SU-DHL-6 (cell line): ENCODE measurements around the gene PRTN3.

ENCODE experiments used
- H2AFZ ChIP-seq: fragments of 200-600 bp; sonication (generic); 2 replicates; pipeline ENCODE4 v1.6.1; 2014; ENCODE audit warnings: low read depth, mild to moderate bottlenecking, moderate library complexity, mixed read lengths, antibody characterized with exemption, low read length; ENCODE audit not compliant: severe bottlenecking
- H3F3A ChIP-seq: fragments of 200-600 bp; shearing (Covaris generic); 2 replicates; pipeline ENCODE4 v1.6.0; 2016; ENCODE audit warnings: antibody characterized with exemption, mild to moderate bottlenecking; ENCODE audit not compliant: insufficient read depth
- H3K27ac ChIP-seq: fragments of 200-600 bp; sonication (generic); 2 replicates; pipeline ENCODE4 v1.5.1; 2016; ENCODE audit warnings: low read depth, mild to moderate bottlenecking, low read length, moderate library complexity, mixed read lengths
- H3K27me3 ChIP-seq: fragments of 200-600 bp; sonication (generic), shearing (Covaris generic); 2 replicates; pipeline ENCODE4 v1.6.0; 2014; ENCODE audit warnings: mild to moderate bottlenecking, low read length
- H3K36me3 ChIP-seq: fragments of 200-600 bp; sonication (generic); 2 replicates; pipeline ENCODE4 v1.6.1; 2014; ENCODE audit warnings: mild to moderate bottlenecking, low read length, mixed read lengths
- H3K4me2 ChIP-seq: fragments of 300-600, 200-600 bp; shearing (Covaris generic), sonication (generic); 2 replicates; pipeline ENCODE4 v1.6.0; 2014; ENCODE audit warnings: low read length, low read depth, mild to moderate bottlenecking; ENCODE audit not compliant: poor library complexity, severe bottlenecking
- H3K4me3 ChIP-seq: fragments of 200-600 bp; sonication (generic); 2 replicates; pipeline ENCODE4 v1.5.1; 2014; ENCODE audit warnings: antibody characterized with exemption, low read length, mild to moderate bottlenecking, mixed read lengths; ENCODE audit not compliant: insufficient read depth, poor library complexity, severe bottlenecking
- H3K79me2 ChIP-seq: fragments of 200-600 bp; sonication (generic); 2 replicates; pipeline ENCODE4 v1.6.1; 2014; ENCODE audit warnings: mild to moderate bottlenecking, low read length, moderate library complexity; ENCODE audit not compliant: insufficient read depth
- H3K9ac ChIP-seq: fragments of 200-600 bp; sonication (generic); 2 replicates; pipeline ENCODE4 v1.7.0; 2014; ENCODE audit warnings: mild to moderate bottlenecking, low read length
- H3K9me2 ChIP-seq: fragments of 200-600 bp; sonication (generic); replicated peaks from 2 replicates; pipeline ENCODE4 v1.6.1; 2014; ENCODE audit warnings: low read length; ENCODE audit not compliant: insufficient read depth
- H3K9me3 ChIP-seq: fragments of 200-600 bp; sonication (generic); 2 replicates; pipeline ENCODE4 v1.6.1; 2014; ENCODE audit warnings: low read length, mixed read lengths; ENCODE audit not compliant: insufficient read depth
- H4K20me1 ChIP-seq: fragments of 200-600 bp; sonication (generic); 2 replicates; pipeline ENCODE4 v1.6.1; 2014; ENCODE audit warnings: low read depth, mild to moderate bottlenecking, antibody characterized with exemption, low read length, moderate library complexity, mixed read lengths
- CTCF ChIP-seq: fragments of 200-600 bp; sonication (generic); IDR thresholded peaks from one replicate; pipeline ENCODE4 v1.5.1; 2017; ENCODE audit warnings: antibody characterized with exemption, mild to moderate bottlenecking, low read length, moderate library complexity; ENCODE audit not compliant: insufficient read depth, poor library complexity, severe bottlenecking
- EZH2phosphoT487 ChIP-seq: fragments of 200-600 bp; sonication (generic), shearing (Covaris generic); conservative IDR thresholded peaks from 2 replicates; pipeline ENCODE4 v1.6.1; 2018; ENCODE audit warnings: mild to moderate bottlenecking, antibody characterized with exemption, low read length, moderate library complexity, mixed read lengths

The PRTN3 gene

GRCh38 chr19:892894-893689 lies 52.3 kb downstream of the PRTN3 start, which contains the start of the genes MED16 and RNU6-9:
TSS of gene MED16 (minus strand) at chr19:893187. CDS start at chr19:891131, 2,056 bp downstream.
TSS of gene RNU6-9 (plus strand) at chr19:893484.
- peaks cover 5% of the 10 kb centered on the region; the same call in 1 of the 2 replicates for H3K79me2 ChIP-seq
- H3K36me3 ChIP-seq, result no peaks in the 10 kb centered on the region
- no peaks in the 10 kb centered on the region for H4K20me1 ChIP-seq
- no peaks in the 10 kb centered on the region for H3K9me3 ChIP-seq
- TF ChIP-seq CTCF (no peak), EZH2phosphoT487 (no peak)
- H3F3A ChIP-seq, result peaks cover 7% of the 10 kb centered on the region; the same call in 1 of the 2 replicates
- peak within 1 kb of the TSS; percentile 96 for H3K4me2 ChIP-seq
- peak within 1 kb of the TSS; percentile 75 for H3K27ac ChIP-seq
- H3K9me2 ChIP-seq, result no peaks in the 10 kb centered on the region
- H3K9ac ChIP-seq, result peak within 1 kb of the TSS; percentile 77
- H3K4me3 ChIP-seq, result peak within 1 kb of the TSS; percentile 93
- H2AFZ ChIP-seq, result peak within 1 kb of the TSS; percentile 88
- H3K27me3 ChIP-seq, result no peaks in the 10 kb centered on the region

- no peak overlapping the region for H3K9ac ChIP-seq
- H3K27me3 ChIP-seq, result no peaks in the 10 kb centered on the region
- H3K9me2 ChIP-seq, result no peaks in the 10 kb centered on the region
- peaks cover 12% of the 10 kb centered on the region for H3F3A ChIP-seq
- H3K4me2 ChIP-seq, result no peak overlapping the region
- no peaks in the 10 kb centered on the region for H4K20me1 ChIP-seq
- peaks cover 5% of the 10 kb centered on the region; the same call in 1 of the 2 replicates for H3K79me2 ChIP-seq
- no peak for TF ChIP-seq CTCF
- TF ChIP-seq EZH2phosphoT487, result no peak
- H3K27ac ChIP-seq, result no peak overlapping the region
- no peaks in the 10 kb centered on the region for H3K36me3 ChIP-seq
- H2AFZ ChIP-seq, result no peak overlapping the region
- H3K9me3 ChIP-seq, result no peaks in the 10 kb centered on the region
- H3K4me3 ChIP-seq, result no peak overlapping the region
Observed at GRCh38 chr19:896434-896833, 55.6 kb downstream of the PRTN3 start.

GRCh38 chr19:896999-897398 lies 56.2 kb downstream of the PRTN3 start:
- H3K9me3 ChIP-seq, result no peaks in the 10 kb centered on the region
- H3K36me3 ChIP-seq, result no peaks in the 10 kb centered on the region
- no peaks in the 10 kb centered on the region for H3K27me3 ChIP-seq
- H3K9ac ChIP-seq, result no peak overlapping the region
- TF ChIP-seq EZH2phosphoT487 (no peak), CTCF (no peak)
- no peaks in the 10 kb centered on the region for H3K9me2 ChIP-seq
- H3K27ac ChIP-seq, result no peak overlapping the region
- H3K79me2 ChIP-seq, result peaks cover 5% of the 10 kb centered on the region; the same call in 1 of the 2 replicates
- no peak overlapping the region for H2AFZ ChIP-seq
- no peak overlapping the region for H3K4me3 ChIP-seq
- H3K4me2 ChIP-seq, result no peak overlapping the region
- H4K20me1 ChIP-seq, result no peaks in the 10 kb centered on the region
- H3F3A ChIP-seq, result peaks cover 10% of the 10 kb centered on the region
